Prostate gland (tissue), 2 donors: ENCODE results near the gene C4BPB. TPM values are rescaled to one million over a fixed set of nuclear protein-coding genes. Genes with fewer than 3 reads are reported as not detected.

Experiments used
- DNase-seq: peaks from one replicate; pipeline ENCODE4 v3.0.0-alpha.2; 2019; ENCODE audit warnings: low spot score
- H3K27ac ChIP-seq, 2 donors: fragments of 200-600 bp; sonication (generic); 2 replicates each; pipeline ENCODE4 v1.5.1; 2017 to 2019
- H3K27me3 ChIP-seq: fragments of 200-600 bp; sonication (generic); replicated peaks from 2 replicates; pipeline ENCODE4 v1.5.1; 2019; ENCODE audit not compliant: insufficient read depth
- H3K36me3 ChIP-seq, 2 donors: fragments of 200-600 bp; sonication (generic); 1 replicate in 1 of 2; 2 replicates in 1 of 2; pipeline versions ENCODE4 v1.5.1 to v1.8.1; 2017 to 2019
- H3K4me1 ChIP-seq: fragments of 200-600 bp; sonication (generic); replicated peaks from 2 replicates; pipeline ENCODE4 v1.5.1; 2019
- H3K4me3 ChIP-seq, 2 donors: fragments of 200-600 bp; sonication (generic); 2 replicates each; pipeline ENCODE4 v1.5.1; 2017 to 2019
- H3K9me3 ChIP-seq: fragments of 200-600 bp; sonication (generic); 2 replicates; pipeline ENCODE4 v1.5.1; 2017
- CTCF ChIP-seq, 4 experiments: fragments of 200-600 bp in 2 of 4; fragments of 450-650 bp in 2 of 4; sonication (generic) in 2 of 4; IDR thresholded peaks; 1 replicate in 3 of 4; 2 replicates in 1 of 4; pipeline ENCODE4 v1.5.1; 2016 to 2019; ENCODE audit warnings: antibody characterized with exemption in 4 of 4, mild to moderate bottlenecking in 2 of 4, moderate library complexity in 2 of 4
- POLR2A ChIP-seq: fragments of 450-650 bp; IDR thresholded peaks from one replicate; pipeline ENCODE4 v1.6.1; 2016; ENCODE audit warnings: antibody characterized with exemption, mild to moderate bottlenecking
- POLR2AphosphoS5 ChIP-seq: sonication (generic); formaldehyde crosslinking; IDR thresholded peaks from one replicate; pipeline ENCODE4 v1.6.1; 2017; ENCODE audit warnings: antibody characterized with exemption
- WGBS: methylation state at CpG from one replicate; pipeline ENCODE4 v1.1.5; 2018; 5-methylcytosine and 5-hydroxymethylcytosine counted together
- intact Hi-C: fragments of 100-400 bp; cut with DNase I; formaldehyde crosslinking; loops from one replicate; pipeline ENCODE4 v1.14.2; 2022
- total RNA-seq, 2 donors: library from RNA; depleted of rRNA; stranded (reverse); fragments of >200 nt; gene quantifications; one replicate each; pipeline ENCODE4 v1.1.0, GENCODE V29; 2016

The C4BPB gene
- total RNA-seq, 2 donors from 2014 or later = 0.23 TPM; not detected in 1

DNA sequence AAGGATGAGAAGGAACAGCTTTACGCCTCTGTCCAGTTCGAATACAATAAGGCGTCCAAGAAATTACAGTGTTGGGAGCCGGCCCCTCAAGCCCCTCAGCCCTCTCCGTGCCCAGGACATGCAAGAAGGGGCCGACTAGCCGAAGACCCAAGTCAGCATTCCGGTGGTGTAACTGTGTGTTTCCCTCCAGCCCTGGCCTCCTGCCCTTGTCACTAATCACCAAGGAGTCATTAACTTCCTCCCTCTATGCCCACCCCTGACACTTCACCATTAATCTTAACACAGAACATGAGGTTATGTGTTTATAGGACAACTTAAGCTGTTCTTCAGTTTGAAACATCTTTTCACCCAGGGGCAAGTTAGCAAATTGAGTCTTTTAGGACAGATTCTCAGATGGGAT lies 16.4 kb upstream of the C4BPB start:
- DNase-seq = no peak
- Histone ChIP-seq H3K4me3 (no peak overlapping the region), H3K9me3 (no peaks in the 10 kb centered on the region), H3K27ac (no peak overlapping the region), H3K4me1 (no peaks in the 10 kb centered on the region), H3K27me3 (no peaks in the 10 kb centered on the region), H3K36me3 (peaks cover 0 to 3% of the 10 kb centered on the region in 2 donors)
- 88% methylated on average over 8 of the region's 8 CpGs for WGBS
- TF ChIP-seq CTCF (IDR thresholded peaks at IDR 0.05) (no peak), POLR2A (no peak), POLR2AphosphoS5 (no peak)
- intact Hi-C loops = no loop called here

DNA sequence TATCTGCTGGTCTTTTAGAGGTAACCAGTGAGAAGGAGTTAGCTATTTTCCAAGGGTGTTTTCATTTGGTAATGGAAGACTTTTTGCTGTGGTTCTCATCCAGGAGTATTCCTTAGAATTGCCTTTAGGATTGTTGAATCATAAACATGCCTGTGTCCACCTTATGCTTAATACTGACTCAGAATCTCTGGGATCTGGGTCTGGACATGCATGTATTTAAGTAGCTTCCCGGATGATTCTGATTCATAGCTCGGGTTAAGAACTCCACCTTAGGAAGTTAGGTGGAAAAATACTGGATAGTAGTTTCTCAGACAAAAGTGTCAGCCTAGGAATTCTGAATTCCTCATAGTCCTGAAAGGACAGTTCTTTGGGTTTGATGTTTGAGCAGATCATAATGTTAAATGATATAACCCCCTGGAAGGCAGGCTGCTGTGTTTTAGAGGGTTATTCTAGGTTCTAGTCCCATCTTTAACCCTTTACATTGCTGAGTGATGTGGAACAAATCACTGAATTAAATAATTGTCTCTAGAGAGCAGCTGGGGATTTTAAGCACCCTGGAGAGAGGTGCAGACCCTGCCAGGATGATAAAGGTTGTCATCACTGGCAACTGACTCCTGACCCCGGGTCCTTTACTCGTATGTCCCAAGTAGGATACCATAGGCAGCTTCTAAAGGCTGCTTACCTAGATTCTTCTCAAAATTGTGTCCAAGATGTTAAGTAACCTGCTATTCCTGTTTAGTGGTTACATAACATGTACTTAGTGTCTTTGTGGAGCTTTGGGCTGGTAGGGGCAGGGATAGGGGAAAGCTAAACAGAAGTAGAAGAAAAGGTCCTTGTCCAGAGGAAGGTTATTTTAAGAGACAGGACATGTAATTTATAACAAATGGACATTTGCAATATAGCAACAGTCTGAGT lies 14.5 kb upstream of the C4BPB start:
- Histone ChIP-seq H3K27me3 (no peaks in the 10 kb centered on the region), H3K36me3 (peaks cover 0 to 3% of the 10 kb centered on the region in 2 donors), H3K27ac (no peak overlapping the region), H3K9me3 (no peaks in the 10 kb centered on the region), H3K4me1 (no peaks in the 10 kb centered on the region), H3K4me3 (no peak overlapping the region)
- TF ChIP-seq CTCF (IDR thresholded peaks at IDR 0.05) (no peak), POLR2AphosphoS5 (no peak), POLR2A (no peak)
- no peak for DNase-seq
- WGBS = 50% methylated on average over 4 of the region's 4 CpGs
- intact Hi-C loops = no loop called here

GRCh38 chr1:207076181-207076955 lies 12.3 kb upstream of the C4BPB start:
- Histone ChIP-seq H3K9me3 (no peaks in the 10 kb centered on the region), H3K4me3 (no peak overlapping the region), H3K27me3 (no peaks in the 10 kb centered on the region), H3K4me1 (no peaks in the 10 kb centered on the region), H3K36me3 (peaks cover 0 to 2% of the 10 kb centered on the region in 2 donors), H3K27ac (no peak overlapping the region)
- TF ChIP-seq CTCF (IDR thresholded peaks at IDR 0.05) = no peak
- TF ChIP-seq POLR2A = no peak
- TF ChIP-seq POLR2AphosphoS5 = no peak
- intact Hi-C loops = no loop called here
- DNase-seq = no peak
- WGBS = 67% methylated on average over 5 of the region's 5 CpGs

DNA sequence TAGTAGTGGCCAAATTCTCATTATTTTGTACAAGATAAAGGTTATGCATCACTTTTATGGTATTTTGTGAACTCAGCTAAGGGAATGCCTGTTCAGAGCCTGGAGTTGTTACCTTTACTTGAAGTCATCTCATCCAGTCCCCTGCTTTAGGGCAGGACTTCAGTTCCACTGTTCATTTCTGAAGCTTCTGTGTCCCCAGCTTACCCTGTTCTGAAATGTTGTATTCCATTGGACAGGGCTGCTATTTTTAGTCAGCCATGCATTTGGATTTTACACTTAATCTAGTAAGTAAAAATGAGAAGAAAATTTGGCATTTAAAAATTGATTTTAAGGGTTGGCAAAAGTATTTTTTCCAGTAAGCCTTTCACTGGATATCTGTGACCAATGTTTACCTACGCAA lies 11.6 kb upstream of the C4BPB start:
- no peaks in the 10 kb centered on the region for H3K9me3 ChIP-seq
- no peaks in the 10 kb centered on the region for H3K36me3 ChIP-seq
- DNase-seq = no peak
- no peak overlapping the region for H3K27ac ChIP-seq
- WGBS = 92% methylated on average over 1 of the region's 1 CpG
- no peaks in the 10 kb centered on the region for H3K4me1 ChIP-seq
- TF ChIP-seq POLR2A (no peak), POLR2AphosphoS5 (no peak), CTCF (IDR thresholded peaks at IDR 0.05) (no peak)
- intact Hi-C loops = no loop called here
- no peak overlapping the region for H3K4me3 ChIP-seq
- H3K27me3 ChIP-seq = no peaks in the 10 kb centered on the region
